HG03575 (cell line): ENCODE results near the gene CR1.
"Not testable (repeated sequence)": the region's sequence is repeated elsewhere in the genome, so short reads cannot be mapped to it uniquely, and the experiment has no call there.

Source experiments
- ATAC-seq: cut with Tn5 transposase; IDR thresholded peaks from one replicate; pipeline ENCODE4 v1.9.1; 2021; ENCODE audit not compliant: unreplicated experiment, insufficient number of reproducible peaks, low FRiP score; ENCODE audit errors: extremely low read depth

CR1 gene

DNA sequence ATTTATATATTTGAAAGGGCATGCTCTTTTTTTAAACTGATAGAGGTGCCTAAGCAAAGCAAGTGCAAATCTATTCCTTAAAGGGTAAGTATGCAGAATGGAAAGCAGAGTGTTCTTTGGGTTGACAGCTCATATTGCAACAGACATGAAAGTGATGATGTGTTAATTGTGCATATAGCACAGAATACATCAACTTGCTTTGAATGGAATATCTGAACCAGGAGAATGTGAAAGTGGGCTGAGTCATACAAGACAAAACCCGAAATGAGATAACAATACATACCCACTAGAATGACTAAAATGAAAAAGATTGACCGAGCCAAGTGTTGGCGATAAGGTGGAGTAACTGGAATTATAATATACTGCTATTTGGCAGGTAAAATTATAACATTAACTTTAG lies 4.3 kb downstream of the CR1 start:
- ATAC-seq: no peak

DNA sequence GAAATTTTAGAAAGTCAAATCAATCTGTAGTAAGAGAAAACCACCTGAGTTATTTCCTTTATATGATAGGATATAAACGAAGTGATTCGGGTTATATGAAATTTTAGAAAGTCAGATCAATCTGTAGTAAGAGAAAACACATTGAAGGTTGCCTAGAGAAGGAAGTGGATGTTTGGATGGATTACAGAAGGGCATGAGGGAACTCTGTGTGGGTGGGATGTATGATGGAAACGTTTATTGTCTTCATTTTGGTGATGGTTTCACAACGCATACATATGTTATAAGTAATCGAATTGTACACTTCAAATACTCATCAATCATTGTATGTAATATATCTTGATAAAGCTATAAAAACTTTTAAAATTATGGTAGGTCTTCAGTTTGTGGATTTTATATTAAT lies 5.1 kb downstream of the CR1 start:
- no peak for ATAC-seq

DNA sequence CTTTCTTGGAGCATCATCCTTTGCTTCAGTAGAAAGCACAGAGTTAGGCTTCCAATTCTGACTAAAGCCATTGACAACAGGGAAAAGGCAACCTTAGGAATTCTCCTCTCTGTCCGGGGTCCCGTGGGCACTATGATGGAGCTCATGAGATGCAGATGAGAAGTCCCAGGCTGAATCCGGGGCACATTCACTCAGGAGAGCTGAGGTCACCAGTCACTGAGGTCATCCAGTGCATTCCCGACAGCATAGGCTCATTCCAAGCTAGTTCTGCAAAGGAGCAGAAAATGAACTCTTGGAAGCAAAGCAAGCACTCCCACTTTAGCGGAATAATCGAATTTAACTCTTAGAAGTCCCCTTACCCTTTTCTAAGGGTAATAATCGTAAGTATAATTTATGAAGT lies 6.8 kb downstream of the CR1 start:
- ATAC-seq: no peak

DNA sequence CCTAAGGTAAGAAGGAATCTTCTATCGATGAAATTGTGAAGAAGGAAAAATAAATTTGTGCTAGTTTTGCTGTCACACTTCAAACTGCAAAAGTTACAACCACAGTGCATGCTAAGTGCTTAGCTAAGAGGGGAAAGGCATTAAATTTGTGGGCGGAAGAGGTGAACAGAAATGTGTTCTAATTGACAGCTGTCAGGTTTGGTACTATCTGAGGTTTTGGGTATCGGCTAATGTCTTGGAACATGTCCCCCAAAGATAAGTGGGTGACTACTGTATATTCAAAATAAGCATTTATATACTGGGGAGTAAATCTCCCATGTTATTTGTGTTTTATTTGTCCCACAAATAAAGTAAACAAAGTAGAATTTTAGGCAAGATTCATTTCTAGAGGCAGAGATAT lies 8.0 kb downstream of the CR1 start:
- no peak for ATAC-seq

DNA sequence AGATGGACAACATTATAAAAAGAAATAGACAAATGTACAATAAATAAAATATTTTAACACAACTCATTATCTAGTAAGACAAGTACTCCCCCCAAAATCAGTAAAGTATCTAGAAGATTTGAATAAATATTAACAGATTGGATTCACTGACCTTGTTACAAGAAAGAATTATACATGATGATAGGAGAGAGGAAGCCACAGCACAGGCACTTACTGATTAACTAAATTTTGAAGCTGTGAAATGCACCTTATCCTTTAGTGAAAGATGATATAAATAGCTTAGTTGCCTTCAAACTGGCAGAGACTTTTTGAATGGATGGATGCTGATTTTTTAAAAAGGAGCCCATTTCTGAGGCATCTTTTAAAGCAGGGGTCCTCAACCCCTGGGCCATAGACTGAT lies 8.5 kb downstream of the CR1 start:
- no peak for ATAC-seq

DNA sequence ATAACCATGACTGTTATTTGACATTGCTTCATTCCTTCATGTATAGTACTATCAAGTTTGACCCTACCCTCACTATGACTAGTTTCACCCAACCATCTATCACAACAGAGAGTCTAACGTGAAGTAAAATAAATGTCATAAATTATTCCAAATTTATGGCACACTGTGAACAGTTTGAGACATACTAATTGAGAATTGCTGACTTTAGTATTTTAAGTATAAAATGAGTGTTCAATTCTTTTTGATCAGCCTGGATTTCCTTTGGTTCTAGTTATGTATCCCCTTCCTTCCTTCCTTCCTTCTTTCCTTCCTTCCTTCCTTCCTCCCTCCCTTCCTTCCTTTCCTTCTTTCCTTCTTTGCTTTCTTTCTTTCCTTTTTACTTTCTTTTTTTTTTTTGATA lies 14.5 kb downstream of the CR1 start:
- no peak for ATAC-seq

DNA sequence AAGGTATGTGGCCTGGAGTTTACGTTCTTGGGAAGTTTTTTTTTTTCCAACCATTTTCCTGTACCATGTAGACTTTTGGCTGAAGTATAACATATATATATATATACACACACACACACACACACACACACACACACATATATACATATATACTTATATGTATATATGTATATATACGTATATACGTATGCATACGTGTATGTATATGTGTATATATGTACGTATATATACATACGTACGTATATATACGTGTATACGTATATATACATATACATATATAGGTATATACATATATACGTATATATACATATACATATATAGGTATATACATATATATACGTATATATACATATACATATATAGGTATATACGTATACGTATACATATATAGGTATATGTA lies 18.9 kb downstream of the CR1 start:
- no peak for ATAC-seq

DNA sequence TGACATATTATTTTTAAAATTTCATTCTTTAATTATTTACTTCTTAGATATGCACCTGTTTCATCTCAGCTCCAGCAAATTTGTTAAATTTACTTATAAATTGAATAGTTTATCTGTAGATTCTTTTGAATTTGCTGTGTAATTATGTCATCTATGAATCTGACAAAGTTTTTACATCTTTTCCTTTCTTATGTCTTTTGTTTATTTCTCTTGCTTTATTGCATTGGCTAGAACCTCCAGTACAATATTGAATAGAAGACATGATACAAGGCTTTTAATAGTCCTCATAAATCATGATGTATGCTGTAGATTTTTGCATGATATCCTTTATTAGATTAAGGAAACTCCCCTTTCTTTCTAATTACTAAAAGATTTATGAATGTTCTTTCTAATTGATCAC lies 20.8 kb downstream of the CR1 start:
- ATAC-seq: no peak

DNA sequence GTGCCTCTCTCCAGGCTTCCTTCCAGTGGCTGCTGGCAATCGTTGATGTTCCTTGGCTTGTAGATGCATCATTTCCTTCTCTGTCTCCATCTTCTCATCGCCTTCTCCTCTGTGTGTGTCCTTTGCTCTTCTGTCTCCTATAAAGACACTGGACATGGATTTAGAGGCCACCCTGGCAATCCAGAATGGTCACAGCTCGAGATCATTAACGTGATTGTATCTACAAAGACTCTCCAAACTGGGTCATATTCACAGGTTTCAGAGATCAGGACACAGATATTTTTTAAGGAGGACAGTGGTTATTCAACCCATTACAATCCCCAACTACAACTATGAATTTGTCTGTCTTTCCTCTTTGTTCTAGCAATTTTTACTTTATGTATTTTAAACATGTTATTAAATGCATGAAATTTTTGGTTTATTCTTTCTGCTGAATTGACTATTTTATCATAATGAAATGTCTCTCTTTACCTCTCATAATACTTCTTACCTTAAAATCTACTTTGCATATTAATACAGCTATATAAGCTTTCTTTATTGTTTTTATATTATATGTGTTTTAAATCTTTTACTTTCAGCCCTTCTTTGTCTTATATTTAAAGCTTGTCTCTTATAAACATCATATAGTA lies 22.8 kb downstream of the CR1 start:
- no peak for ATAC-seq

DNA sequence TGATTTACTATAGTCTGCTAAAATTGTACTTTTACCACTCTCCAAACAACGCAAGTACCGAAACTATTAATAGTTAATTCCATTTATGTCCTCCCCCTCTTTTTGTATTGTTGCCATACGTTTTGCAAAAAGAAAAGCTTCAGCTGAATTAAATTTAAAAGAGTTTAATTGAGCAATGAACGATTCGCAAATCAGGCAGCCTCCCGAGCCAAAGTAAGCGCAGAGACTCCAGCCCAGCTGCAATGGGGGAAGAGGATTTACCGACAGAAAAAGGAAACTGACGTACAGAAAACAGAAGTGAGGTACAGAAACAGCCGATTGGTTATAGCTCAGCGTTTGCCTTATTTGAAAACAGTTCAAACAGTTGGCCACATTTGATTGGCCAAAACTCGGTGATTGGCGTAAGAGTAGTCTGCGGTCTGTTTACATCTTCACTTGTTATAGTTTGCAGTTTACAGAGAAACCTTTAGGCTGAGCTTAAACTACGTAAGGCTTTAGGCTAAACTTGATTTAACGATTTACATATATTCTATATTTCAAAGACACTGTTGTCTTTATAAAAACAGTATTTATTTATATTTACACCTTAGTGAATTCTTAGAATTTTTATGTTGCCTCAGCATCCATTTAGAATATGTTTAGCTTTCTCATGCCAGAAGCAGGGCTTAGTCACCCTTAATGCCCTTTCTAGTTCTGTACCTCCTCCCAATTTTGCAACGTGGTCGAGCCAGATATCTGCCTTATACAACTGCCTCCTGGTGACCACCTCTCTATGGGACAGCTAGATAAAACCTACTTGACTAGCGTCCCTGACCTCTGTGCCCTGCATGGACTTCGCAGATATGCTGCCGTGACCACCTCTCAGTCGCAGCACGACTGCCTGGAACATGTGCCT lies 23.8 kb downstream of the CR1 start:
- no peak for ATAC-seq

DNA sequence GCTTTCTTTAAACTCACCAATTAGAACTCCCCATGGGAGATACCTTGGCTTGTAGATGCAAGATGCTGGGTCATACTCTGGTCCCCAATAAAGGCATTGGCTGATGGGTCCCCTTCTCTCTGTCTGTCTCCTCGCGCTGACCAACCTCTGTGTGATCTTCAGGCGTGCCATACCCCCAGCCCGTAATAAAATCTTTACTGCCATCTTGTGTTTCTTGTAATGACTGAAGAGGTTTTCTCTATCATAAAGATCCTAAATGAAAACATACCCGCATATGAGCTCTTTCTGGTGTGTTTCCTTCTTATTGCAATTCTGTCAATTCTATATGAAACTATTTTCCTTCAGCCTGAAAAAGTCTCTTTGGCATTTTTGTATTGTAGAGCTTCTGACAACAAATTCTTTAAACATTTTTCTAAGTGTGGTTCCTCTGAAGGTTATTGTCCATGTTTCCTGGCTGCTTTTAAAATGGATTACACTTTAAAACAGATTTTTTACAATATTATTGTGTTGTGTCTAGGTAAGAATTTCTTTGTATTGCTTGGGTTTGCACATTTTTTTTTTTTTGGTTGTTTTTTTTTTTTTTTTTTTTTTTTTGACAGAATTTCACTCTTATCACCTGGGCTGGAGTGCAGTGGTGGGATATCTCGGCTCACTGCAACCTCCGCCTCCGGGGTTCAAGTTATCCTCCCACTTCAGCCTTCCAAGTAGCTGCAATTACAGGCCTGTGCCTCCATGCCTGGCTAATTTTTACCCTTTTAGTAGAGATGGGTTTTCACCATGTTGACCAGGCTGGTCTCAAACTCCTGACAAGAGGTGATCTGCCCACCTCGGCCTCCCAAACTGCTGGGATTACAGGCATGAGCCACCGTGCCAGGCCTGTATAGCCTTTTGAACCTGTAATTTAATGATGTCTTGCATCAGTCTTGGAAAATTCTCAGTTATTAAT lies 24.7 kb downstream of the CR1 start:
- not testable (repeated sequence) for ATAC-seq

DNA sequence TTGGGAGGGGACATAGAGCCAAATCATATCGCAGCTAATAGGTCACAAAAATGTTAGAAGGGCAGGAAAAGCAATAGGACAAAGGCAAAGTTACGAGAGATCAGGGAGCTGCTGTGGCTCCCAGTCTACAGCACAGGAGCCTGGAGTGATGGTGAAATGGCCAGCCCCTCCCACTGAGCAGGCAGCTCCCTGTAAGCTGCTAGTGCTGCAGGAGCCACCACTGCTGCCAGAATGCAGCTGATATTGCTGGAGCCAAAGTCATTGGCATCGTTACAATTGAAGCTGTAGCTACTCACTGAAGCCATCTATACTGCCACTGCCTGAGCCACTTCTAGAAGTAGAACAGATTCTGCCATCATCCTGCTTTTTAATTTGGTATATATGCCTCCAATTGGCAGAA lies 29.3 kb downstream of the CR1 start:
- ATAC-seq: not testable (repeated sequence)

DNA sequence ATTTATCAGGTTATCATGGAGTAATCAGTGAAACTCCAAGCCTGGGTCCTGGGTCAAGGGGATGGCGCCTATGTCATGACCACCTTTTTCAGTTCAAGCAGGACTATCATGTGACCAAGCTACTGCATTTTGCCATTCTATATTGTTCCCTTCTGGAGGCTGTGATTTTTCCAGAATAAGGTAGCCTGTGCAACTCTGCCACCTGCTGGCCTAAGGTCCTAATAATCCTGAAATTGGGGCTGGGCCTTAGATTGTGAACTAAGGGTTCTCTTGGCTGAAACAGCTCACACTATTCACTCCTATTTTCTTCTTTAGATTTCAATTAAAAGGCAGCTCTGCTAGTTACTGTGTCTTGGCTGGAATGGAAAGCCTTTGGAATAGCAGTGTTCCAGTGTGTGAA lies 32.4 kb downstream of the CR1 start:
- not testable (repeated sequence) for ATAC-seq

DNA sequence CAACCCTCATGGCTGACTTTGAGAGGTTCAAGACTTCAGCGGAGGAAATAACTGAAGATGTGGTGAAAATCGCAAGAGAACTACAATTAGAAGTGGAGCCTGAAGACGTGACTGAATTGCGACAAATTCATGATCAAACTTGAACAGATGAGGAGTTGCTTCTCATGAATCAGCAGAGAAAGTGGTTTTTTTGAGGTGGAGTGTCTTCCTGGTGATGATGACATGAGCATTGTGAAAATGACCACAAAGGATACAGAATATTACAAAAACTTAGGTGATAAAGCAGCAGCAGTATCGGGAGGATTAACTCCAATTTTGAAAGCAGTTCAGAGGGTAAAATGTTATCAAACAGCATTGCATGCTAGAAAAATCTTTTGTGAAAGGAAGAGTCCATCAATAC lies 40.3 kb downstream of the CR1 start:
- ATAC-seq: not testable (repeated sequence)

DNA sequence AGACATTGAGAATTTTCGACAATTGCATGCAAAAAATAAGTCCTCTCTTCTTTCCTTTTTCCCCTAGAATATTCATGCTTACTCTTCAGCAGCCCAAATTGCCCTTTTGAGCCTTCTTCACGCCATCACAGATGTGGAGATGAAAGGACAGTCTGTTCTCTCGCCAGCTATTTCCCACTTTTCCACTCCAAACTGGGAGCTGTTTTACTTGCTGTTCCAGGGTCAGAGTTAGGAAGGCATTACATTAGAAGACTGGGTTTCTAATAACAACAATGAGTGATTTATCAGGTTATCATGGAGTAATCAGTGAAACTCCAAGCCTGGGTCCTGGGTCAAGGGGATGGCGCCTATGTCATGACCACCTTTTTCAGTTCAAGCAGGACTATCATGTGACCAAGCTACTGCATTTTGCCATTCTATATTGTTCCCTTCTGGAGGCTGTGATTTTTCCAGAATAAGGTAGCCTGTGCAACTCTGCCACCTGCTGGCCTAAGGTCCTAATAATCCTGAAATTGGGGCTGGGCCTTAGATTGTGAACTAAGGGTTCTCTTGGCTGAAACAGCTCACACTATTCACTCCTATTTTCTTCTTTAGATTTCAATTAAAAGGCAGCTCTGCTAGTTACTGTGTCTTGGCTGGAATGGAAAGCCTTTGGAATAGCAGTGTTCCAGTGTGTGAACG lies 50.9 kb downstream of the CR1 start:
- not testable (repeated sequence) for ATAC-seq

DNA sequence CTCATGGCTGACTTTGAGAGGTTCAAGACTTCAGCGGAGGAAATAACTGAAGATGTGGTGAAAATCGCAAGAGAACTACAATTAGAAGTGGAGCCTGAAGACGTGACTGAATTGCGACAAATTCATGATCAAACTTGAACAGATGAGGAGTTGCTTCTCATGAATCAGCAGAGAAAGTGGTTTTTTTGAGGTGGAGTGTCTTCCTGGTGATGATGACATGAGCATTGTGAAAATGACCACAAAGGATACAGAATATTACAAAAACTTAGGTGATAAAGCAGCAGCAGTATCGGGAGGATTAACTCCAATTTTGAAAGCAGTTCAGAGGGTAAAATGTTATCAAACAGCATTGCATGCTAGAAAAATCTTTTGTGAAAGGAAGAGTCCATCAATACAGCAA lies 58.9 kb downstream of the CR1 start:
- not testable (repeated sequence) for ATAC-seq

DNA sequence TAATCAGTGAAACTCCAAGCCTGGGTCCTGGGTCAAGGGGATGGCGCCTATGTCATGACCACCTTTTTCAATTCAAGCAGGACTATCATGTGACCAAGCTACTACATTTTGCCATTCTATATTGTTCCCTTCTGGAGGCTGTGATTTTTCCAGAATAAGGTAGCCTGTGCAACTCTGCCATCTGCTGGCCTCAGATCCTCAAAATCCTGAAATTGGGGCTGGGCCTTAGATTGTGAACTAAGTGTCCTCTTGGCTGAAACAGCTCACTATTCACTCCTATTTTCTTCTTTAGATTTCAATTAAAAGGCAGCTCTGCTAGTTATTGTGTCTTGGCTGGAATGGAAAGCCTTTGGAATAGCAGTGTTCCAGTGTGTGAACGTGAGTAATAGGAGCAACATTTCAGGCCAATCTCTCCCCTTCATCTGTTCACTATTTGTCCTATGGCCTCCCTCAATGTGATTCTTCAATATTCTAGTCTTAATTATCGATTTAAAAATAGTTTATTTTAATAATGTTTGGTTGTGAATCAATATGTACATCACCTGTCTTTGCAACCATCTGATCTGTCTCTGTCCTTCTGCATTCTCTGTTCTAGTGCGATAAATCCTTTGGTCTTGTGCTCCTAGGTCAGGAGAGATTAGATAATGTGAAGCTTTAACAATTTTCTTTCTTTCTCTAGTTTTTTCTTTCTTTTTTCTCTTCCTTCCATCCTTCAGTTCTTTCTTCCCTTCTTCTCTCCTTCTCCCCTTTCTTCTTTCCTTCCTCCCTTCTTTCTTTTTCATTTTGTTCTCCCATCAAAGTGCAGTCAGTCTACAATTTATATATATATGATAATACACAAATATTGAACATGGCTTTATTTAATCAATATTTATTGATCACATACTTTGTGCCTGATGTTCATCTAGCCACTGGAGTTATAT lies 69.8 kb downstream of the CR1 start:
- no peak for ATAC-seq

DNA sequence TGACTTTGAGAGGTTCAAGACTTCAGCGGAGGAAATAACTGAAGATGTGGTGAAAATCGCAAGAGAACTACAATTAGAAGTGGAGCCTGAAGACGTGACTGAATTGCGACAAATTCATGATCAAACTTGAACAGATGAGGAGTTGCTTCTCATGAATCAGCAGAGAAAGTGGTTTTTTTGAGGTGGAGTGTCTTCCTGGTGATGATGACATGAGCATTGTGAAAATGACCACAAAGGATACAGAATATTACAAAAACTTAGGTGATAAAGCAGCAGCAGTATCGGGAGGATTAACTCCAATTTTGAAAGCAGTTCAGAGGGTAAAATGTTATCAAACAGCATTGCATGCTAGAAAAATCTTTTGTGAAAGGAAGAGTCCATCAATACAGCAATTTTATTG lies 76.0 kb downstream of the CR1 start:
- ATAC-seq: not testable (repeated sequence)
